K562 (cell line): Measurements from ENCODE around the gene SBNO1. TPM values are rescaled to one million over a fixed set of nuclear protein-coding genes. Genes with fewer than 3 reads are reported as not detected.

ENCODE experiments used
- CLOCK ChIP-seq: fragments of 250-450 bp; sonication (Bioruptor Pico); IDR thresholded peaks from 2 replicates; pipeline ENCODE4 v1.4.0; 2020; ENCODE audit warnings: mild to moderate bottlenecking, moderate library complexity, borderline replicate concordance
- CREB3L1 ChIP-seq: fragments of 450-650 bp; IDR thresholded peaks from 2 replicates; pipeline ENCODE4 v1.6.1; 2014; ENCODE audit warnings: low read depth, mild to moderate bottlenecking, moderate library complexity, borderline replicate concordance
- CREBBP ChIP-seq: IDR thresholded peaks from one replicate; pipeline ENCODE4 v1.6.1; 2012; ENCODE audit warnings: low read depth, mild to moderate bottlenecking, control low read depth, inconsistent platforms, low read length
- DACH1 ChIP-seq: fragments of 450-650 bp; IDR thresholded peaks from 2 replicates; pipeline ENCODE4 v1.6.1; 2018; ENCODE audit not compliant: partially characterized antibody
- FOXJ2 ChIP-seq: fragments of 200-800 bp; sonication (Bioruptor generic); IDR thresholded peaks from 2 replicates; pipeline ENCODE4 v1.6.1; 2016; ENCODE audit warnings: missing genetic modification characterization, missing compliant biosample characterization
- MYBL2 ChIP-seq, 2 experiments: fragments of 450-650 bp in 1 of 2; sonication (generic) in 1 of 2; formaldehyde crosslinking in 1 of 2; IDR thresholded peaks; 2 replicates each; pipeline versions ENCODE4 v1.6.1 to v1.8.1; 2017 to 2022; ENCODE audit warnings: borderline replicate concordance in 1 of 2, inconsistent platforms in 1 of 2, low read depth in 1 of 2, mild to moderate bottlenecking in 1 of 2, missing genetic modification reagents in 1 of 2, moderate library complexity in 1 of 2
- NCOA4 ChIP-seq: fragments of 450-650 bp; IDR thresholded peaks from 2 replicates; pipeline ENCODE4 v1.6.1; 2018; ENCODE audit warnings: mild to moderate bottlenecking; ENCODE audit not compliant: partially characterized antibody
- NR2C2 ChIP-seq, 2 experiments: fragments of 200-800 bp in 1 of 2; sonication (Bioruptor generic) in 1 of 2; sonication (generic) in 1 of 2; formaldehyde crosslinking in 1 of 2; IDR thresholded peaks; 2 replicates each; pipeline versions ENCODE4 v1.6.1 to v1.8.0; 2016 to 2022; ENCODE audit warnings: mild to moderate bottlenecking in 1 of 2, missing compliant biosample characterization in 1 of 2, missing genetic modification characterization in 1 of 2, missing genetic modification reagents in 1 of 2
- POU5F1 ChIP-seq: fragments of 150-350 bp; IDR thresholded peaks from 2 replicates; pipeline ENCODE4 v1.6.1; 2014; ENCODE audit warnings: borderline replicate concordance, low read length, low read depth, mild to moderate bottlenecking; ENCODE audit not compliant: partially characterized antibody
- PREB ChIP-seq: sonication (generic); formaldehyde crosslinking; IDR thresholded peaks from 2 replicates; pipeline ENCODE4 v1.8.1; 2023; ENCODE audit warnings: mild to moderate bottlenecking, missing genetic modification reagents
- PTBP1 ChIP-seq: fragments of 200-400 bp; formaldehyde crosslinking; IDR thresholded peaks from 2 replicates; pipeline ENCODE4 v1.6.1; 2017; ENCODE audit warnings: low read depth, low read length
- RBM34 ChIP-seq: fragments of 200-400 bp; formaldehyde crosslinking; IDR thresholded peaks from 2 replicates; pipeline ENCODE4 v1.6.1; 2018; ENCODE audit warnings: low read length, borderline replicate concordance; ENCODE audit not compliant: insufficient read depth
- TARDBP ChIP-seq: fragments of 450-650 bp; IDR thresholded peaks from 2 replicates; pipeline ENCODE4 v1.6.1; 2016
- TCFL5 ChIP-seq: fragments of 250-450 bp; sonication (Bioruptor Pico); conservative IDR thresholded peaks from 2 replicates; pipeline ENCODE4 v1.6.1; 2021; ENCODE audit warnings: mild to moderate bottlenecking, moderate library complexity, matching md5 sums
- TEAD1 ChIP-seq, 2 experiments: fragments of 450-650 bp in 1 of 2; sonication (generic) in 1 of 2; formaldehyde crosslinking; IDR thresholded peaks; 2 replicates each; pipeline versions ENCODE4 v1.4.0 to v1.8.0; 2020 to 2022; ENCODE audit warnings: mild to moderate bottlenecking in 2 of 2, missing genetic modification reagents in 1 of 2
- TSC22D4 ChIP-seq: fragments of 450-650 bp; IDR thresholded peaks from 2 replicates; pipeline ENCODE4 v1.6.1; 2016; ENCODE audit warnings: missing genetic modification characterization, missing biosample characterization, control low read depth
- ZNF518B ChIP-seq: fragments of 250-450 bp; sonication (Bioruptor Pico); IDR thresholded peaks from 2 replicates; pipeline ENCODE4 v1.5.0; 2021; ENCODE audit warnings: mild to moderate bottlenecking, moderate library complexity
- polyA plus RNA-seq, 8 experiments: library from polyadenylated mRNA; depleted of rRNA in 4 of 8; stranded (reverse) in 5 of 8; unstranded in 3 of 8; fragments of >200 nt; fragmentation: Nextera tagmentation in 2 of 8; fragmentation: Illumina TruSeq in 1 of 8; extraction: Ambion mirVana in 2 of 8; extraction: Trizol in 1 of 8; gene quantifications; 2 replicates each; pipeline versions ENCODE4 v1.2.1 to v1.2.3, GENCODE V29; 2011 to 2014; ENCODE audit warnings: inconsistent platforms in 1 of 8, missing spikeins in 1 of 8
- total RNA-seq, 7 experiments: library from RNA; depleted of rRNA in 6 of 7; stranded (reverse); fragments of >200 nt in 6 of 7; fragmentation: Illumina TruSeq in 2 of 7; extraction: Trizol in 2 of 7; gene quantifications; 2 replicates each; pipeline versions ENCODE4 v1.2.1 to v1.2.3, GENCODE V29; 2011 to 2021; ENCODE audit warnings: low replicate concordance in 1 of 7

The SBNO1 gene
- total and polyA plus RNA-seq, 9 of the 15 experiments (the other 6 are each of a cell fraction or from before 2014, with no cell fraction given): 14.9 to 77.1 (median 35.9) TPM

- TF ChIP-seq CLOCK (CRISPR knock-in tag) (no peak), PTBP1 (no peak), TEAD1 (CRISPR knock-in tag; IDR thresholded peaks at IDR 0.05) (peak; percentile 41 to 93), PREB (no peak), NCOA4 (no peak), ZNF518B (CRISPR knock-in tag) (no peak), POU5F1 (no peak), RBM34 (no peak), TCFL5 (CRISPR knock-in tag) (no peak), TSC22D4 (no peak), CREB3L1 (peak; percentile 70), DACH1 (no peak), MYBL2 (IDR thresholded peaks at IDR 0.05; ENCODE audit: low read depth) (no peak), MYBL2 (CRISPR knock-in tag; IDR thresholded peaks at IDR 0.05; ENCODE audit: borderline replicate concordance) (no peak), TARDBP (no peak), NR2C2 (CRISPR knock-in tag; IDR thresholded peaks at IDR 0.05) (no peak; the same call in 1 of the 2 replicates), NR2C2 (tag; IDR thresholded peaks at IDR 0.05) (peak; percentile 90), FOXJ2 (tag) (no peak; the same call in 1 of the 2 replicates), CREBBP (no peak)
Measured at GRCh38 chr12:123365025-123365917, 624 bp upstream of the SBNO1 start (continued).
